T-helper 9 cell (primary cell): Measurements from ENCODE around the gene GALNT7.
A peak's percentile ranks its signal among the peaks of the same experiment; 100 is the strongest.
"Not testable (repeated sequence)": the region's sequence is repeated elsewhere in the genome, so short reads cannot be mapped to it uniquely, and the experiment has no call there.

ENCODE experiments used
- DNase-seq: peaks from one replicate; pipeline ENCODE4 v3.0.0-alpha.2; 2020

The GALNT7 gene

DNA sequence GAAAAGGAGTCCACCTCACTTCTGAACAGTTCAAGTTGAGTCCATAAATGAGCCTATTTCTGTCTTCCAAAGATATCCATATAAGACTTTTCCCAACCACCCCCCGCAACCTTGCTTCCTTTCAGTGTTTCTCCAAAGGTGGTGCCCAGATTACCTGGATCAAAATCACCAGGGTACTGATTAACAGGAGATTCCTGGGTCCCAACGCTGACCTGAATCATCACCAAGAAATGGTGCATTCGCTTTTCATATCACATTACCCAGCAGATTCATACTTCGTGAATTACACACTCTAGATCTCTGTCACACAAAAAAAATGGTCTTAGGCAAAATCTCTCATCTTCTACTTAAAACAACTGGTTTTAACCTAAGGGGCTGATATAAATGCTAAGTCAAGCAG is 2.1 kb upstream of the GALNT7 start:
- no peak for DNase-seq

DNA sequence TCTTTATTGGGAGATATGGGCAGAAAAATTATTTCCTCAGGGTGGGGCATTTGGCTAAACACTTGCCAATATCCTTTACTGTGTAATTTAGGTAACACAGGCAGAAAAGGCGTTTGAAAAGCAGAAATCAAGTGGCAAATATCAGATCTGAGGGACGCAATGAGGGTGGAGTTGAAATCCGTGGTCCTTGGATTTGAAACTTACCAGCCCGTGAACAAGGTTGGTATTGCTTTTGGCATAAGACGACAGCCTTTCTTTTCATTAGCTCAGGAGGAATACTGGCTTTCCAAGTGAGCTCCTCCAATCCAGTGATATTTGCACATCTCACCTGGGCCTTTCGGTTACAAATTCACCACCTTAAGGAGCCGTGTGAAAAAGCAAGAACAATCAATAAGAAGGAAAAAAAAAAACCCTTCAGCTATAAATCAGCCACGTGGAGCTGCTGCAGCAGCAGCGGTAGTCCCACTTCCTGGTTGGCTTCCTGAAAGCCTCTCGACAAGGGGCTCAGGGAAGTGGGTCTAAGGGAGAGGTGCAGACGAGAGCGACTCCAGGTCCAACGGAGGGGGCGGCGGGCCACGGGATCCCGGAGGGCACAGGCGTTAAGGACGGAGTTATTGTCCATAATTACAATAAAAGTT is 734 bp upstream of the GALNT7 start:
- DNase-seq, result no peak

DNA sequence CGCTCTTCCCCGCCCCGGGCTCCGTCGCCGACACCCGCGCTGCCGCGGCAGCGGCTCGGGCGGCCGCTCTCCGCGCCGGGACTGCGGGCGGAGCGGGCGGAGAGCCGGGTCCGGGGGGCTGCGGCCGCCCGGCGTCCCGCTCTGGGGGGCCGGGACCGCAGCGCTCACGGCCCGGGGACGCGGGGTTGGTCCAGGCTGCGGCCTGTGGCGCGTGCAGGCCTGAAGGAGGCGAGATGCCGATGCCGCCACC is 492 bp downstream of the GALNT7 start:
- DNase-seq, result no peak

DNA sequence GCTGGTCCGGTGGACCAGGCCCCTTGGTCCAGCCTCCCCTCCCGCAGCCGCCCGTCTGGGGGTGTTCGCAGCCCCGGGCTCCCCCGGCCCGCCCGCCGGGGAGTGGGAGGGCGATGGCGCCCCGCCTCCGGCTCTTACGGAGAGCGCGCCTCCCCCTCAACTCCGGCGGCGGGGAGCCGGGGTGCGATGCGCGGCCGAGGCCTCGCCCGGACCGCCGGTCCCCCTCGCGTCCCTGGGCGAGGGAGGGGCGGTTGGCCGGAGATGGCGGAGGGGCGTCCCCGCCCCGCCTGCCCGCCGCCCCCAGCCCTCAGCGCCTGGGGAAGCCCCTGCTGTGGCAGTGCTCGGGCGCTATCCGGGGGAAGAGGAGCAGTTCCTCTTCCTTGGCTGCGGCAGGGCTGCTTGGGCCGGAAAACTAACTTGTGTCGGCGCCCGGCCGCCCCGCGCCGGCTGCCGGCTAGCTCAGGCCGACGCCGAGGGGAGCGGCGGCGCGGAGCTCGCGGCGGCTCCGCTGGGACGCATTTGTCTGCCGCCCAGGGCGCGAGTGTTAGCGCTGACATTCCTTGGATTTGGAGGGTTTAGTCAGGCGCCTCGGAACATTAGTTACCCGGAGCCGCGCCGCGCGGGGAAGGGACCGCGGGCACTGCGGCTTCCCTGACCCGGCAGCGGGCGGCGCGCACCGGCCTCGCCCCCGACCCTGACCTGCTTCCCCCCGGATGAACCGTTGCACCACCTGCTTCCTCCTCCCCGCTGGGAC is 994 bp downstream of the GALNT7 start:
- peak; percentile 53 for DNase-seq

DNA sequence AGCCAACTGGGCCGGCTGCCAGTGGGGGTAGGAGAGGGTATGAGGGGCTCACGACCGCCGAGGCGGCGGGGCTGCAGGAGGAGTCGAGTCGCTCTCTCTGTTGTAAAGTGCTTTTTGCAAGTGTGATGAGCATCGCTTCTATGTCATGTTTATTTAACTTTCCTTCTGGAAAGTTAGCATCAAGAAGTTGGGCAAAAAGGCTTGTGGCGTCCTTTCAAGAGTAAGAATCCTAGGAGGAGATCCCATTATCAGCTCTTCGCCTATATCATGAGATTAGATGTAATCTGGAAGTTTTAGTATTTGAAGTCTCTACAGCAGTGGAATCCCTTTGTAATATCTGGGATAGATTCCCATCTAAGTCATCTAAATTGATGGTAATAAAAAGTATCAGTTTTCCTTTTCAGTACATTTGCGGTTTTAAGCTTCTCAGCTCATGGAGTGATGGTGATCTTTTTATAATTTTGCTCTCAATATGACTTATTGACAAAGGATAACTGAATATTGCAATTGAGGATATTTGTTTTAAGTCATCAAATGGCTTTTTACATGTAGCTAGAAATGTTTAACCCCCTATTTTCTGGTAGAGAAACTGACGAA is 1.7 kb downstream of the GALNT7 start:
- no peak for DNase-seq

DNA sequence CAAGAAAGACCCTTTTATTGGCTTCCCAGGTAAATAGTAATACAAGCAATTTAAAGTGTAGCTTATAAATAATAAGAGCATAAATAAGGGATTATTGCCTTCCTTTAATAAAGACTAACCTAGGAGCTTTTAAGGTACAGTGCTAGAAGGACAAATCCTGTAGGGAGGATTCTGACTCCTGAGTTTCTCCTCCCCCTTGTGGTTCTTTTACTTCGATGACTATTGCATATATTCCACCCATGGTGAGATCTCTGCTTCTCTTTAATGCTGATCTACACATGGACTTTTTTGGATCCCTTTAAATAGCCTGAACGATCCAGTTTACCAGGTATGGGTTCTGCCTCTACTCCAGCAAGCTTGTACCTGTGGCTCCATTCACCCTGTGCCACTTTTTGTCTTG is 2.5 kb downstream of the GALNT7 start:
- no peak for DNase-seq

DNA sequence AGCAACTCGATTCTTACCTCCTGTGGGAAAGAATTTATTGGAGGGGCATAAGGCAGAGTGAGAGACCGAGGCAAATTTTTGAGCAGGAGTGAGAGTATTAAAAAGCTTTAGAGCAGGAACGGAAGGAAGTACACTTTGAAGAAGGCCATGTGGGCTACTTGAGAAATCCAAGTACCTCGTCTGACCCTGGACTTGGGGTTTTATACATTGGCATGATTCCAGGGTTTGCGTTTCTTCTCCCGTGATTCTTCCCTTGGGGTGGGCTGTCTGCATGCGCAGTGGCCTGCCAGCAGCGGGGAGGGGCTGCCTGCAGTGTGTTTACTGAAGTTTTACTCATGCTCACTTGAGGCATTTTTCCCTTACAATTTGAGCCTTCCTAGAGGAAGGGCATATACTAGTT is 3.4 kb downstream of the GALNT7 start:
- no peak for DNase-seq

DNA sequence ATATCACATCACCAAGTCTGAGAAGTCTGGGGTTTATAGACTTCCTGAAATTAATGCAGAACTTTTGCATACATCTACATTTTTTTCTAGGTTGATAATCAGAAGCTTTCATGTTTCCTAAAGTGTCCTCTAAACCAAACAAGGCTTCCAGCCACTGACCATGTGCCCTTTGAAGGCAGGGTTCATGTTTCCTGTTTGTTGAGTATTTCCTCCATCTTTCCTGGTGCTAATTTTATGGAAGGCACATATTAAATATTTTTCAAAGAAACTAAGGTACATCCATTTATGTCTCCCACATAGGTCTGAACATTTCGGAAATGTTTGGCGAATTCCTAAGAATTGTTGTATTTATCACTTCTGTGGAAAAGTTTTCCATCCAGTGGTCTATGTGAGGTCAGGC is 5.6 kb downstream of the GALNT7 start:
- DNase-seq, result no peak

DNA sequence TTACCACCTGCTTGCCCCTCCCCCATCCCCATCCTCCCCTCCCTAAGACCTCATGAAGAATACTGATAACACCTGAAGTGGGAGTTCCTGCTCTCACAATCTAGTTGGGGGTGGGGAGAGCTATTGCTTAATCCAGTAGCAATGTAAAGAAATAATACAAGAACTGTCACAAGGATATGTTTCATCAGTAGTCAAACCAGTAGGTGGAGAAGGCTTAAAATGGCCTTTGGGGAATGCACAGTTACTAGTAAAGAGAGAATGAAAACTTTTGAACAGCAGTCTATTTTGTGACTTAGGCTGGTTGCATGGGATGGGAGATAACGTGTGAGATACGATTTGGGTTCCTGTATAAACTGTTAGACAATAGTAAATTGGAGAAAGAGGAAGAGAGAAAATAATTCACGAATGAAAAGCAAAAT is 6.0 kb downstream of the GALNT7 start:
- DNase-seq, result no peak

DNA sequence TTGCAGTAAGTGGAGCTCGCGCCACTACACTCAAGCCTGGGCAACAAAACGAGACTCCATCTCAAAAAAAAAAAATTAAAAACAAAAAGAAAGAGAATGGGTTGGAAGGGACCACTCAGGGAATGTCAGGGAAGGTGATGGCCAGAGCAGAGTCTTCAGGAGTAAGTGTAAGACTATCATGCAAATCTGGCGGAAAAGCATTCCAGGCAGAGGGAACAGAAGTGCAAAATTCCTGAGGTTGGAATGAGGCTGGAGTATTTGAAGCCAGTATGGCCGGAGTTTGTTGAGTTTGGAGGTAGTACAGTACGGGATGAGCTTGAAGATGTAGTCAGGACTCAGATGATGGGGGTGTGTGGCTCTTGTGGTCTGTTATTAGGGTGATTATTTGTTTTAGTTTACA is 7.4 kb downstream of the GALNT7 start:
- no peak for DNase-seq

DNA sequence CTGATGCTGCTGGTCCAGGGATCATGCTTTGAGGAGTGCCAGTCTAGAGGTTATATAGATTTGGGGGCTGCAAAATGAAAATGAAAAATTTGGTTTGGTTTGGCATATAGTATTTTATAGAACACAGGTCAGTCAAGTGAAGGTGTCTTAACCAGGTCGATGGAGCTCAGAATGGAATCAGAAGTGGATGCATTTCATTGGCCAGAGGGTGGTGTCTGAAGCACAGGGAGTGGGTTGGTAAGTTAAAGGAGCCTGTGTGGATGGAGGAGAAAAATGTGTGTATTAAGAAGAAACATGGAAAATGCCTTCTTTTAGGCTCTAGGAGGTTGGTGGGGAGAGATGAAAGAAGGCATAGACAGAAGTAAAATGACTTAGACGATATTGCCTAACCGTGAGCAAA is 8.6 kb downstream of the GALNT7 start:
- DNase-seq, result no peak

DNA sequence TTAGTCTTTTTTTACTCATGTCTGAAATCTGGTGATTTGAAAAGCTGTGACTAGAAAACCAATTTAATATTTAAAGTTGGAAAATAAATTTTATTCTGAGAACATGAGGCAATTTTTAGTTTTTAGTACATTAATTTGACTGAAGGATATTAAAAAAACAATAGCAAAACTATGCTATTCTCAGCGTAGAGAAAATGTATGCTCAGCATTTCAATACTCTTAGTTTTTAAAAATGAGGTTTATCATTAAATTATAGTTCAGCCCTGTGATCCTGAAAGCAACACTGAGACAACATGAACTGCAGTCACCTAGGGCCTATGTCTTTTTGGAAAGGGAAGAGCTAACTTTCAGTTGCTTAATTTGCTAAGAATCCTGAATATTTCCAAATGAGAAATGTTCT is 9.5 kb downstream of the GALNT7 start:
- DNase-seq, result no peak

DNA sequence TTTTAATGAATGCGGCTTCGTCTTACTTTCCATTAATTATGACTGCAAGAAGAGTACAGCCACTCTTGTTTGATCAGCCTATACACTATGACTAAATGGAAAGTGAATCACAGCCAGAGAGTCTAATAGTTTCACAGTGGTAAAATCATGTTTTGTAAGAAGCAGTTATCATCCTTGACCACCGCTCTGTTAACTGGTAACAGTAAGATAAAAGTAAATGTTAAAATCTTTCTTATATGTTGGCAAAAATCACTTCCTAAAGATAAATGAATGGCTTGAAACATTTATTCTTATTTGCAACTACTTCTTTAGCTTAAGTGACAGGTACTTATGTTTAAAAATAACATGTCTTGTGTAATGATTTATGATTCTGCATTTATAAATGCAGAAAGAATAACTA is 13.2 kb downstream of the GALNT7 start:
- DNase-seq, result no peak

DNA sequence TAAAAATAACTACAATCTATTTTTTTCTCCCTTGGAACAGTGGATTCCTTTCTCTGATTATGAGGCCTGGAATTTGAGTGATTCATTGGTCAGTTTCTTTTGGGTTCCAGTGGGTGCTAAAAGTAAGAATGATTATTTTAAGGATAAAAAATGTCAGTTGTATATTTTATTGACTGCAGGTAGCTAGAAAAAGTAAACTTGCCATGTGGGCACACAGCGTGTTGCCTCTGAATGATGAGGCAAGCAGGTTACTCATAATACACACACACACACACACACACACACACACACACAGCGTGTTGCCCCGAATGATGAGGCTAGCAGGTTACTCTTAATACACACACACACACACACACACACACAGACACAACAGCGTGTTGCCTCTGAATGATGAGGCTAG is 13.8 kb downstream of the GALNT7 start:
- no peak for DNase-seq

DNA sequence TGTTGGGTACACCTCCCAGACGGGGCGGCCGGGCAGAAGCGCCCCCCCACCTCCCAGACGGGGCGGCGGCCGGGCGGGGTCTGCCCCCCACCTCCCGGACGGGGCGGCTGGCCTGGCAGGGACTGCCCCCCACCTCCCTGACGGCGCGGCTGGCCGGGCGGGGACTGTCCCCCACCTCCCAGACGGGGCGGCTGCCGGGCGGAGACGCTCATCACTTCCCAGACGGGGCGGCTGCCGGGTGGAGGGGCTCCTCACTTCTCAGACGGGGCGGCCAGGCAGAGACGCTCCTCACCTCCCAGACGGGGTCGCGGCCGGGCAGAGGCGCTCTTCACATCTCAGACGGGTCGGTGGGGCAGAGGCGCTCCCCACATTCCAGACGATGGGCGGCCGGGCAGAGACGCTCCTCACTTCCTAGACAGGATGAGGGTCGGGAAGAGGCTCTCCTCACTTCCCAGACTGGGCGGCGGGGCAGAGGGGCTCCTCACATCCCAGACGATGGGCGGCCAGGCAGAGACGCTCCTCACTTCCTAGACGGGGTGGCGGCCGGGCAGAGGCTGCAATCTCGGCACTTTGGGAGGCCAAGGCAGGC is 15.1 kb downstream of the GALNT7 start:
- DNase-seq, result not testable (repeated sequence)

DNA sequence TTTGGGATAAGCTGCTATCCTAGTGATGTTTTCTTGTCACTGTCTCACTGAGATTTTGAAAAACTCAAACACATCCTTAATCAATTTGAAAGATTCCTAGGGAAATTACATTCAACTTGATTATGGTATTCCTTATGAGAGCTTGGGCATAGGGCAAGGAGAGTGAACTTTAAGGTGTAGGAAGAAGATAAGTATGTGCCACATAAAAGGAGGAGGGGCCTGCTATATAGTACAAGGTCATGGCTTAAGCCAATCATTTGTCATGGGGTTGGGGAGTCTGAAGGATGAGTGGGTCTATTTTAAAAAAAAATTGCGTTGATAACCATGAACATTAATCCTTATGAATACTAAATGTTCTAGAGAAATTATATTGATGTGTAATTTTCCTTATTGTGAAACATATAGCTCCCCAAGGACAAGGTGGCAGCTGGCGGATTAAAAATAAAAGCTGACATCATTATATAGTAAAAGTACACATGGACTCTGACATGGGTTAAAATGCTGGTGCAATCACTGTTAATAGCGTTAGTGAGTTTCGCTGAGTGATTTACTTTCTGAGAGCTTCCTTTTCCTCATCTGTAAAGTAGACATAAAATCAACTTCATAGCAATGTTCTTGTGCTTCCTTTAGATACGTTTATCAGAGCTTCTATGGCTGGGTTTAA is 17.4 kb downstream of the GALNT7 start:
- no peak for DNase-seq

DNA sequence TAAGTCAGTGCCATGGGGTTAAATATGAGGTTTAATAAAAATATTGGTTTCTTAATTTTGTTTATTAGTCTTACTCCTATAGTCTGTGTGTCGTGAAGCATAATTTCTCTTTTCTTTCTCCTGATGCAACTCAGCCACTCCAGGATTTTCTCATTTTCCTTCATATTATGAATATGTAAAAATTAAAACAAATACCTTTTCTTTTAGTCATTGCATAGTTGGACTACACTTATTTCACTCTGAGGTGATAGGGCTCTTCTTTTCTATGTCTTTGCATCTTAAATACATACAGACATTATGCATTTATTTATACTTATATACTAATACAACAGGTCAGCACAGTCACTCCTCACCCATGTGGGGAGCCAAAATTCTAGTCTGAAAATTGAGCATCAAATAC is 19.1 kb downstream of the GALNT7 start:
- DNase-seq, result no peak

DNA sequence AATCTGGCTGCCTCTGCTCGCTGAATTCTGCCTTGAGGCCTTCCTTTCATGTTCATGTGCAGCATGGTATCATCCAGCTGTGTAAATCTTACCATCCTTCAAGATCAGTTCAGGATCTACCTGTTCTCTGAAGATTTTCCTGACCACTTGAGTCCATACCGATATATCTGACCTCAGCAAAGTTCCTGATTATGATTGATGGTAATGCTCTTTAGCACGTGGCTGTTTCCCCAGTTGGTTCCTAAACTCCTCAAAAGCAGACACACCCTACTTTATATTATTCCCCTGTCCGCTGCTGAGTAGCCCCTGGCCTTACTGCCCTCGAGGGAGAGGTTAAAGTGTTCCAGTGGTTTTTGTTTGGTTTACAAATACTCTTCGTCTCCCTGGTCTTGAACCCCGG is 20.0 kb downstream of the GALNT7 start:
- no peak for DNase-seq

DNA sequence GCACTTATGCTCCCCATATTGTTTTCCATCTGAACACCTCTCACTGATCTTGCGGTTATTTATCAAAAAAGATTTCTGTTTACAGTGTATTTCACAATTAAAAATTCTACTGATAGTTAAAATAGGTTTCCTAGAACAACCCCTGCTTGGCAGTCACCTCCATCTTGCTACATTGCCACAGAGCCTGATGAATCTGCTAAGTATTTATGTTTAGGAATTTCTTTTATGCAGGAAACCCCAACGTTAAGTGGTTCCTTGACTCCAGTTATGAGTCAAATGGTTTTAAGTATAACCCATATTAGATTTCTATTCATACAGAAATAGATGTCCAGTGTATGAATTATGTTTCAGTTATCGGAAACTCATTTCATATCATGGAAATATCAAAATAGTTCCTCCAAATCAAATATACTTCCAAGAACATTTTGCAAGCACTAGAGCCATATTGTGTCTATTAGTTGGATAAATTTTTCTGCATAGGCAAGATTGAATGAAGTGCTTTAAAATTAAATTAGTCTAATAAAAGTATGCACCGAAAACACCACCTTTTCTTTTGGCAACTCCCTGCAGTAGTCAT is 20.6 kb downstream of the GALNT7 start:
- no peak for DNase-seq

DNA sequence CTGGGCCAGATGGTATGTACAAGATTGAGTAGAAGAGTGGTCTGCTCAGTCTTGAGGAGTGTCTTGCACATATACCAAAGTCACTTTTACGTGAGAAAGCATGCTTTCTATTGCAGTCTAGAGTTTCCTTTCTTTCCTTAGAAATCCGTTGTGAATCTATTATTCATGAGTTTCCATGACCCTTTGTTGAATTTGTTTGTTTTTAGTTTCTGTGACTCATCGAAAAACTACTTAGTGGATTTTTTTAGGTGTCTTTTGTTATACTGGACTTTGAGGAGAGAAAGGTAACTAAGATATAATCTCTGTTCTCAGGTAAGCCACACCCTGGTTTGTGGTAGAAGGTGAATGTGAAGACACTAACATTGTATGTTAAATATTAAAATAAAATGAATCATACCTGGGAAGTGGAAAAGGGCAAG is 23.0 kb downstream of the GALNT7 start:
- no peak for DNase-seq

DNA sequence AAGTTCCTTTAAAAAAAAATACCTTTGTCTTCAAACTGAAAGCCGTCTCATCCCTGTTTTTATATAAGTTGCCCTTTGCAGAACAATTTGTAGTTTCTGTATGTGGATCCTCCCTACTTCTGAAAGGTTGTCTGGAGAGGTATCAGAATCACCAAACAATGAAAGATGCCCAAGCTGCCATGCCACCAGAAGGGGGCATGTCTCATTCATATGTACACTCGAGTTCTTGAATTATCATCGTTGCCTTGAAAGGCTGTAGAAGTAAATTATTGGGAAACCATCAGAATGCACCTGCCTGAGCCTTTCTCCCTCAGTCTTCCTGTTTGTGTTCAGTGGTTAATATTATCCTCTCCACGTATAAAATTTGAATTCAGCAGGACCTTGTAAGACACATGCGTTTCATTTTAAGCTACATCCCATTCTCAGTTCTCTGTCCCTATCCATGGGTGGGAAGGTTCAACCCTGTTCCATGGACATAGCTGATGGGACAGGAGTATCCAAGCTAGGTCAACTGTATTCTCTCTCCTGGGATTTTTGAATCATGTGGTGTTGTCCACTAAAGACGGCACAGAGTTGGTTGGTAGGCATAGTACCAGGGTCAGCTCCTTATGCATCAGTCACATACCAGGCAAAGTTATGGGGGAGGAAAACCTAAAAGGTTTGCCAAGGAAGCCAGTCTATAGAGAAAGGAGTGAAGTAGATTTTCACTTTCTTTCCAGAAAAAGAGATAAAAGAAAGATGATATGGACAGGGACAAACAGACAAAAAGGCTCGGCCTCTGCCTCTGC is 24.0 kb downstream of the GALNT7 start:
- no peak for DNase-seq

DNA sequence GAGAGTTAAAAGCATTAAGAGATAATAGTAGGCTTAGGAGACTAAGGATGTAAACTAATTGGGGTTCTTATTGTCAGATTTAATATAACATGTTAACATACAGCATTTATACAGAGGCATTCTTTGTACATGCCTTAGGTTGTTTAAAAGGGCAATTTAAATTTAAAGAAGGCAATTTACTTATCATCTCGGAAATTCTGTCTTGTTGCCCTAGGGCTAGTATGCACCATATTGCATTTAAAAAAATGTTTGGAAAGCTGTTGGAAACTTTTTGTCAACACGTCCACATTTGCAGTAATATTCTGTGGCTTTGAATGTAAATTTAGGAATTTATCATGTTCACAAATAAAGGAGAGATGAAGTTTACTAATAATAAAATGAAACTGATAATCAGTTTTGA is 25.5 kb downstream of the GALNT7 start:
- no peak for DNase-seq

DNA sequence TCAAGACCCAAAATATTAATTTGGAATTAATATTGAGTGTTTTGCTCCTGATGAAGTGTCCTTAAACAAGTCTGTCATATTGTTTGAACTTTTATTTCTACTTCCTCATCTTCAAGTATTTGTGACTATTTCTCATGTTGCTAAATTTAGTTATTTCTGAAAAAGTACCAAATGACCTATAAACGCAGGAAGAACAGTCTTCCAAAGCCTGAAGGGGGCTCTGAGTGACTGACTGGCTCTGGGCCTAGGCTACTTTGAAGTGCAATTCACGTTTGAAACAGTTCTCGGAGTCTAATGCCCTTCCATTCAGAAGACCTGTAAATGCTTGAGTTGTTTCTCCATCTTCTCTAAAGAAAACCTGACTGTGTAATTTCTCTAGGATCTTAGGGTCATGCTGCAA is 26.5 kb downstream of the GALNT7 start:
- no peak for DNase-seq
